OCI-M1 (cell line): ENCODE results near the gene BMPR1A.

Experiments used
- DNase-seq: peaks from one replicate; lab custom pipeline; 2025; lab: John Stamatoyannopoulos, UW

Gene BMPR1A

GRCh38 chr10:86802473-86803108 lies 46.2 kb downstream of the BMPR1A start:
- DNase-seq = no peak

- DNase-seq = no peak
Measured at GRCh38 chr10:86803156-86803555, 46.7 kb downstream of the BMPR1A start.

GRCh38 chr10:86804805-86805204 lies 48.4 kb downstream of the BMPR1A start:
- peak; percentile 10 for DNase-seq

- DNase-seq = no peak
Measured at GRCh38 chr10:86813101-86813500, 56.7 kb downstream of the BMPR1A start.

GRCh38 chr10:86813982-86814381 lies 57.6 kb downstream of the BMPR1A start:
- DNase-seq = no peak

GRCh38 chr10:86815035-86815617 lies 58.7 kb downstream of the BMPR1A start:
- DNase-seq = no peak

- no peak for DNase-seq
Measured at GRCh38 chr10:86815640-86816039, 59.2 kb downstream of the BMPR1A start.

GRCh38 chr10:86817246-86817645 lies 60.8 kb downstream of the BMPR1A start:
- no peak for DNase-seq

- DNase-seq = no peak
Measured at GRCh38 chr10:86819567-86819966, 63.1 kb downstream of the BMPR1A start.

- no peak for DNase-seq
Measured at GRCh38 chr10:86820509-86820908, 64.1 kb downstream of the BMPR1A start.

GRCh38 chr10:86821388-86821999 lies 65.1 kb downstream of the BMPR1A start:
- peak; percentile 53 for DNase-seq

- no peak for DNase-seq
Measured at GRCh38 chr10:86823565-86823964, 67.1 kb downstream of the BMPR1A start.

GRCh38 chr10:86824151-86824550 lies 67.7 kb downstream of the BMPR1A start:
- no peak for DNase-seq

GRCh38 chr10:86825366-86825765 lies 68.9 kb downstream of the BMPR1A start:
- no peak for DNase-seq

GRCh38 chr10:86827639-86828038 lies 71.2 kb downstream of the BMPR1A start:
- no peak for DNase-seq

GRCh38 chr10:86828145-86828544 lies 71.7 kb downstream of the BMPR1A start:
- no peak for DNase-seq

- no peak for DNase-seq
Measured at GRCh38 chr10:86829472-86829871, 73.1 kb downstream of the BMPR1A start.

- DNase-seq = no peak
Measured at GRCh38 chr10:86830043-86830591, 73.7 kb downstream of the BMPR1A start.

- no peak for DNase-seq
Measured at GRCh38 chr10:86833969-86834368, 77.5 kb downstream of the BMPR1A start.

GRCh38 chr10:86836044-86836443 lies 79.6 kb downstream of the BMPR1A start:
- DNase-seq = no peak

GRCh38 chr10:86837663-86838062 lies 81.2 kb downstream of the BMPR1A start:
- DNase-seq = no peak

GRCh38 chr10:86840498-86840897 lies 84.1 kb downstream of the BMPR1A start:
- DNase-seq = no peak

- no peak for DNase-seq
Measured at GRCh38 chr10:86846088-86846487, 89.7 kb downstream of the BMPR1A start.
